Stimulated activated CD4-positive, alpha-beta T cell treated with anti-CD3 and anti-CD28 coated beads, TNF-alpha, amount 100 ng/mL, for 4 hours (primary cell): ENCODE results near the gene COL17A1.

Experiments used
- DNase-seq, 3 experiments: peaks; one replicate each; pipeline ENCODE4 v3.0.0-alpha.2; 2020; ENCODE audit warnings: low read depth in 3 of 3

COL17A1 gene

DNA sequence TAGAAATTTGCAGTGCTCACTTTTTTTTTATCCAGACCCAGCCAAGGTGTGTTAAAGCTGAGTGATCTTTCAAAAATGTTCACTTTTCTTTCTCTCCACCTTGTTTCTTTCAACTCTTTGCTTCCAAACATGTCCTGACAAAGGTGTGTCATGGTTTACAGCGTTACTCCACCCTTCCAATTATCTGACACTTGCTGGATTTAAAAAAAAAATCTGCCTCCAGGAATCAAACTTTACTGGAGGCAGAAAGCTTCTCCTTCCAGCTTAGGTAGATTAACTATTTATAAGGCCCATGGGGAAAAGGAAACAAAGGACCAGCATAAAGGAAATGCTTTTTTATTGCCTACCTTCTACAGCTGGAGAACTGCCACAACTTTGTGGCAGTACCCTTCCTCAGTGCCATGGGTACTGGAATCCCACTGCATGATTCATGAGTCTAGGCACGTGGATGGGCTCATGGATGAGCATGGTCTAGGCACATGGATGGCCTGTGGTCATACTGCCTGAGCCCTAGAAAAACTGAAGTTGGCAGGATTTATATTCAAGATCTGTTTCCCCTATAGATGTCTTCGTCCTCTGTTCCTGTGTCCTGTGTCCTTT, at the start of gene COL17A1:
Gene COL17A1, minus strand, starts transcription at position 80 of the 600 bp plus-strand sequence. CDS start 5,207 bp downstream, outside the sequence.
- no peak for DNase-seq

DNA sequence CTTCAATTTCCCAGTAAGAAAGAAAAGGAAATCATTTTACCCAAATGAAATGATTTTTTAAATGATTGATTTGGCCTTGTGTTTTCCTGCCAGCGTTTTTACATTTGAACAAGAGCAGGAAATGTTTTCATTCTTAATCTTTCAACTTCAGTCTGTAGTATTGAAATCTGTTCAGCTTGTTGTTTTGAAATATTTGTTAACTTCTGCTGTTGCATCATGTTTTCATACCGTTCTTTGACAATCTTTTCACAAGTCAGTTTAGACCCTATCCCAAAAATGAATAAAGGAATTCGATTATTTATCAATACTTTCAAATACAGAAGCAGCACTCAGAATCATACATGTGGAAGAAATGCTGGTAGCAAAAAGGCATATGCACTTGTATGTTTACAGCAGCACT, 44.4 kb upstream of the COL17A1 start:
- DNase-seq, result no peak

DNA sequence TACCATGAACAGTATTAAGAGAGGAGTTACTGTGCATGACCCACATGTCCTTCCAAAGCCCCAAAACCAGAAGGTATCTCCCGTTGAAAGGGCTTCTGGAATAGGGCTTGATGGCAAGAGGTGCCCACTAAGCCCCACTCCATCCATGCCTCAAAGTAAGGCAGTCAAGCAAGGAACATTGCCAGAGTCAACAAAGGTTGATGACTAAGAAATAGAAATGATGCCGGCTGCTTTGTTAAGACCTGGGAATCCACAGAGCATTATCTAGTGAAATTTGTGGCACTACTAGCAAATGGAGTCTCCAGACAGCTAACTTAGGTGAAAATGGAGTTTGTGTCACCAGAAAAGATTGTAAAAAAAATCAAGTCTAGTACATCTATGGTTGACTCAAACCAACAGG, 42.5 kb upstream of the COL17A1 start:
- no peak for DNase-seq

DNA sequence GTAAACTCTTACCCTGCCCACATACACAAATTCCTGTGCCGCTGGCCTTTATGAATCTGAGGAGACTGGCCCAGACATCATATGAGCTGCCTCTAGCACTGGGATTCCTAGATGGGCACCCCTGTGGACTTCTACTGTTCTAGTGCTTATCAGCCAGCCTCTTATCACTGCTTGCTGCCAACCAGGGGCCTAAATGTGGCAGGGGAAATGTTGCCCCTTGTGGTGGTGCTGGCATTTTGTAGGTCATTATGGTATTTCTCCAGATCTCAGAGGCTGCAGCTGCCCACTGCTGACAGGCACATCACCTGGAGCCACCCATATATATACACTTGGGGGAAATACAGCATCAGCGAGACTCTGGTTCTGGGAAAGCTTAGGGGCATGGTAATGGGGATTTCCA, 41.7 kb upstream of the COL17A1 start:
- DNase-seq, result no peak

DNA sequence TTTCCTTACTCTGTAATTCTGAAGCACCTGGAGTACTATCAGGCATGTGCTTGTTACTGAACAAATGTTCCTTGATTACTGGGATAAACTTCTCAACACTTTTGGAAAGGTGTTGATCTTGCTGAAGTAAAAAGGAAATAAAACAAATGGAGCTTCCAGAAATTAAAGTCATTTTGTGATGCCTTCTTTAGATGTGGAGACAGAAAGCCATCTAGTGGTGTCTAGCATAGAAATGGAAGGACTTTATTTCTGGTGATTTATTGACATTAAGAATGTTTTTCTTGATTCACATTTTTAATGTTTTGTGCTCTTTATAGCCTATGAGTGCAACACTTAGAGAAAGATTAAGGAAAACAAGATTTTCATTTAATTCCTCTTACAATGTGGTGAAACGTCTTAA, 37.7 kb upstream of the COL17A1 start:
- no peak for DNase-seq

DNA sequence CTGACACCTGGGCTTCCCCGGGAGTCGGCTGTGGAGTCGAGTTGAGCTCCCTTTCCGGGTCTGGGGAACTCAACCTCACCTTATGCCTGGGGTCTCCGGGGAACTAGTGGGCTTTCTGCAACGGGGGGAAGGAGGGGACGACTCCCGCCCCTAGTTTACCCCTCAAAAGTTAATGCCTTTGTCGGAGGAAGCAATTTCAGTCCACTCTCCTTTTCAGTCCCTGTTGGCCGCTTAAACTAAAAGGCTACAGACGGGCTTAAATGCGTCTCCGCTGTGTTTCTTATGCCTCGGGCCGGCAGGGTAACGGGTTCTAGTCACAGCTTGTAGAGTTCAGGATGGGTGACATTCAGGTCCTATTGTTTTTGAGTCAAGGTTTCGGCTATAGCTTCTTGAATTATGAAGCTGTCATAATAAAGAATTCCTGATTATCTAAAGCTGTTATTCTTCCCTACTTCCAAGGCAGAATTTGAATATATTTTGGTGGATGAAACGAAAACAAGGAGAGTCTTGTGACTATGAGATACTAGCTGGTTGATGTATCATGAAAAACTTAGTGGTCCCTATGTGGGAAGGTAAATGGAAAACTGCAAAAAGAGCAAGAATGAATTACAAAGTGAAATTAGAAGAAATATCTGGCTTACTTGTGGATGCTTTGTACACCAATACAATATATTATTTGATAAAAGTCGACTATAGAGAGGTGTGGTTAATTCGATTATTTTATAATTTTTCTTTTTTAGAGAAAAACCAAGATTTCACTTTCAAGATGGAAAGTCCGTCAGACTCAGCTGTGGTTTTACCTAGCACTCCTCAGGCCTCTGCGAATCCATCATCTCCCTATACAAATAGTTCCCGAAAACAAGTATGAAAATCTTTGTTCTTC, 36.8 kb upstream of the COL17A1 start:
- no peak for DNase-seq

DNA sequence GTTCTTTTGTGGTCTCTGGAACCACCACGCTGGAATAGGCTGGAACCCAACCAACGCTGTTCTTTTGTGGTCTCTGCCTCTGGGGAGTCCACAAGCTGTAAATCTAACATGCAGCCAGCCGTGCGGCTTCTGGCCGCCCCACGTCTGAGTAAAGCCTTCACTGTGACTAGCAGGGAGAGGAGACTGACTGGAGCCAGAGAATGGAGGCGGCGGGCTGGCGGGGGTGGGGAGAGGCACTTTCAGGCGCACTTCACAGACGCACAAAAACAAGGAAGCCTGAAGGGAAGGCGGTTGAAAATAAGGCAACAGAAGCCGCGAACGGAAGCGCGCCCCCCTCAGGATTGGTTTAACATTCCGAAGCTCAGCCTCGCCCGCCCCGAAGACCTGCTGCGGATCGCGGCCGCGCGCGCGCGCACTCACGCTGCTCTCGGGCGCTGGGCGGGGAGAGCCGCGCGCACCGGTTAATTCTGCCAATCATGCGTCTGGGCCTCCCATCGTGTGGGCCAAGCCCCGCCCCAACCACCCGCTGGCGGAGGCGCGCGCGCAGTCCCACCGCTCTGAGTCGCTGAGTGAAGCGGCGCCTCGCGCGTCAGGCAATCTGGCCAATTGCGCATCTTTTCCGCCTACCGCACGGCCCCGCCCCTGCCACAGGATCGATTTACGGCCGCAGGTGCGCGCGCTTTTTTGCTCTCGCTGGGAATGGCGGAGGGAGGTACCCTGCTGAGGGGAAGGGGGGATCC, 36.0 kb upstream of the COL17A1 start, which contains the start of gene SFR1:
Gene SFR1, plus strand, starts transcription at position 687 of the 740 bp plus-strand sequence. Its CDS starts 13 bp downstream, at position 700.
- peak; percentile 98 to 99 (median 98) for DNase-seq

DNA sequence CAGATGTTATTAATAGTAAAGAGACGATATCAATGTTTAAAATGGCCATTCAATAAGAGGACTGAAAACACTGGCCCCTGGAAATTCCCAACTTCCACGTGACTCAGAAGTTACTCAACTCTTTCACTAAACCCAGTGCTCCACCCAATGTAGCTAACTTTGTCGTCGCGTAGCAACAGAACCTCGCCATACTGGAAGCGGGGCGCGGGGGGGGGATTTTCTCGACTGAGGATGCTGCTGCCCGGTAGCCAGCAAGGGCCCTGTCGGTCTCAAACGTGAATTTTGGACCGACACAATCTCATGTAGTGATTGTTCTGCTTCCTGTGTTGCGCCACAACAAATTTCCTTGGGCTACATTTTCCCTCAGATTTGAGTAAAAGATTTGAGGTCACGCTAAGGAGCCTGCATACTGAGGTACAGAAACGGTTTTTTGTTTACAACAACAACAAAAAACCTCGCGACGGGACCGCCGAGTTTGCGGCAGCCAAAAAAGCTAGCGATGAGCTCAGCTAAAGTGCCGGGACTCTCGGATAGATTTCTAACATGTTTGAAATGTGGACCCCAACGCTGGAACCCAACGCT, 35.3 kb upstream of the COL17A1 start:
- DNase-seq, result peak; percentile 52 to 76 (median 64)

DNA sequence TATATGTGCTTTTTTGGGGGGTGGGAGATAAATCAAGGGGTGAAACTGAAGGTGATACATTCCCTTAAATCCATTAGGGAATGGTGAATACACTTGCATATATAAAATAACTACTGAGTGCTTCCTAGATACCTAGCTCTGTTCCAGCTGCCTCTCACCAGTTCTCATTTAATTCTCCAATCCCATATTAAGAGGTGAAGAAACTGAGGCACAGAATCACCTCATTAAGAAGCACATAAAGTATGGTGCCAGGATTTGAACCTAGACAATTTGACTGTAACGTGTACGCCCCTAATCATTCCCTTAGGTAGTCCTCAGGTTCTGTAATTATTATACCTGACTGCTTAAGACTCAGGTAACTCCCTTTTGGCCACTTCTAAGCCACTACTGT, 34.8 kb upstream of the COL17A1 start:
- DNase-seq, result no peak

DNA sequence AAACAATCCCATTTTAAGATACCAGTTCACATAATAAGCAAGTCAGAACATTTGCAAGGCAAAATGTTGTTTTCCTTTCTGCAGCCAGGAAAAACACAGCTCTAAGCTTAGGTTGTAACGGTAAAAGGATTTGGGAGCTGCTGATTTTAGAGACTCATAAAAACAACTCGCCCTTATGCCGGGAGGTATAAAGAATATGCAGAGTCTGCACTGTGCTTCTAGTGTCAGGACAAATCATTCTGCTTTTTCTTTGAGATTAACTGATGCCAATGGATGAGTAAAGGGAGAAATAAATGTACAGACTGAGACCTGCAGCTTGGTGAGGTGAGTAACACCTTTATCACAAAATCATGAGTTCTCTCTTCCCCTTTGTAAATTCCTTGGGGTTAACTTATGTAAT, 34.3 kb upstream of the COL17A1 start:
- DNase-seq, result no peak

DNA sequence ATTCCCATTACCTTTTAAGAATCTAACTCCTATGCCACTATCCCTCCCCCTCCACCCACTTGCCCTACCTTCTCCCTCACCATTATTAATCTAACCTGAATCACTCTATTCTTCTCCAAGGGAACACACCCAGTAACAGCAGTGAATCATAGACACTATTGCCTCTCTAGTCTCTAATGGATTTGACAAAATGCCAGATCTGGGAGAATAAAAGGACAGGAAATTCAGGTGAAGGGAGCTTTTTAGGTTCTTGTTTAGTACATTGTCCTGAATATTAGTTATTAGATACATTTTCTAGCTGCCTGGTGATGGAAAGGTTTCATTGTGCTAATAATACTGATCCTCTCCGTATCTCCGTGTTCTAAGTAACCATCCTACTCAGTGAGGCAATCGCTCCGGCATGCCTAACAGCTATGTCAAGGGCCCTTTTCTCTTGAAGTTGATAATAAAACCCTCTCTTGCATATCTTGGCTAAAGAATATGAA, 32.2 kb upstream of the COL17A1 start:
- no peak for DNase-seq

DNA sequence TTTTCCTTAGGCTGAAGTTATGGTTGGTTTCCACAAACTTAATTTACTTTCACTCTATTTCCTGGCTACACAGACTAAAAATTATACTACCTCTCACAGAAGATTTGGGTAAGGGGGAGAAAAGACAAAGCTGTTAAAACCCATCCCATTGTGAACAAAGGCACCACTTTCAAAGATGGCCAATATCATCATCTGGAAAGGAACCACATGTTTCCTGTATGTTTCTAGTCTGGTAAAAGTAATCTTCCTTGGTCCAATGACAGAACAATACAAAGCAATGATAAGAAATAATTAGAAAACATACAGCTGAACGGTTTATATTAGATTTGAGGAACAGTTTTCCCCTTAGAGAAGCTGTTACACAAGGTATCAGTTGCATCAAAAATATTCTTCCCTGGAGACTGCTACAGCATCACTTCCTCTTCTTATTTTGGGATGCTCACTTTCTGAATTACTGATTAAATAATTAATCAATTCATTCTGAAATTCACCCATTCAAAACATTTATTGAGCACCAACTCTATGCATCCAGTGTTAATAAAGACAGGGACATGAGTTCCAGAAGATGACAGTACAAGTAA, 27.8 kb upstream of the COL17A1 start:
- DNase-seq, result no peak

DNA sequence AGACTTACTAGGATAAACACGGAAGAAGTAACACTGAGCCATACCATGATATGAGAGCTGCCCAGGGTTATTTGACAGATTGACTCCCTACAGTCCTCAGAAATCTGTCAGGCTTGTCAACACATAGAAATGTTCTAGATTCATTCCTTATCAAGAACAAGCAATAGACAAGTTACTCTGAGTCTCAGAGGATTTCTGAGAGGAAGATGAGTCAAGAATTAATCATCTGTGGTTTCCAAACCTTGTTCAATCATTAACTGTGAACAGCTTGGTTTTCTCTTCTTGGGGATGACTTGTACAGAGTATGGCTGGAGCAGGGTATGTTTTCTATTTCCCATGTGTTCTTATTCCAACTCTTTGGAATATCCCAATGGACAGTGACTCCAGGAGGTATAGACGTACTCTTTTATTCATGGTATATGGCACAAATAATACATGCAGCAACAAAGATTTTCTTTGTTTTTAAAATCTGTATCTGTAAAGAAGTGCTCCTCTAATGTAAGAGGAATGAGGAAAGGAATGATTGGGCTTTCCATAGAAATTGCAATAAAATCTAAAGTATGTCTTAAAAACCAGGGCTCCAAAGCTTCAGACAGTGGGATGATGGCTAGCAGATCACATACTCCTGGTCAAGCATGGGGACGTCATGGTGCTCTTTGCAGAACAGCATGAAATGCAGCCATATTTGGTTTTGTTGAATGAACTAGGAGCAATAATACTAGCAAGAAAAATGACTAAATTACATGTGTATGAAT, 24.4 kb upstream of the COL17A1 start:
- no peak for DNase-seq

DNA sequence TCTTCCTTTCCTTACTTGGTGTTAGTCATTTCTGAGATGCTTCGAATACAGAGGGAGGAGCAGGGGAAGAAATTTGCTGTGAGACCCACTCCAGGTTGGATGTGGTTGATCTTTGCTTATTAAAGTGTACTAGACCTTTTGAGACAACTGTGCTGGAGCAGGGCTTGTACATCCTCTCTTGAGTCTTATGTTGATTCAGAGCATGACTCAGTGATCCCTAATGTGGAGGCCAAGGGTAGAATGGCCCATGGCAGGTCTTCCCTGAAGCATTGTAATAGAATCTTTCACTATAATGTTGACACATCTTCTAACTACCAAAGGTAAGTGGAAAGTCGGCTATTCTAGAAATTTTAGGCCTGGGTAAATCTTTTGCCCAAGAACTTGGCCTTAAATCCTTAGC, 19.2 kb upstream of the COL17A1 start:
- no peak for DNase-seq

DNA sequence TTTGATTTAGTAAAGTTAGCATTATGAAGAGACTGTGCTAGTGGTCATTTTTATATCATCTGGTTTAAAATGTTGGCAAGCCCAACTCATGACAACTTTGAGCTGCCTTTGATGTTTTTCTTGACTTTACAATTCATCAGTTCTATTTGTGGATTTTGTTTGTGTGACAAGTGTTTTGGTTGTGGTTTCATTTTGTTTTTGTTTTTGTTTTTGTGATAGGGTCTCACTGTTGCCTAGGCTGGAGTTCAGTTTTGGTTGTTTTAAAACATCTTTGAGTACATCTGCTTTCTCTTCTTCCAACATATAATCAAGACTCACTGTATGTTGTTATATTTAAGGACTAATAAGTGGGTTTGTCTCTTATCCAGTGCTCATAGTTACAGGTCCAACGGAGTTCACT, 18.7 kb upstream of the COL17A1 start:
- no peak for DNase-seq

DNA sequence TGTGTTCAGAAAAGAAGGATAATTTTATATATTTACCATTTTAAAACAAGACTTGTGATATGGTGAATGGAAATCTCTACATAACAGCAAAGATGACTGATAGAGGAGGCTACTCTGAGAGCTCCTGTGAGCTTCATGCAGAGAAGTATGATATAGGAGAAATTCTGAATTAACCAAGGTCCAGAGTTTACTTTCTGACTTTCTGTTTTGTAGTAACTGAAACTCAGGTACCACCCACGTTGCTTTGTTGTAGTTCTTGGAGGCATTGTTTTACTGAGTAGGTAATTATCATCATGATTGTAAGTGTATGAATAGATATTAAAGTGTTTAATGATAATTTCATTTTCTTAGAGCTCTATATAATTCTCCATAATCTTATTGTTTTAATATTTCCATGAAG, 18.3 kb upstream of the COL17A1 start:
- DNase-seq, result no peak

DNA sequence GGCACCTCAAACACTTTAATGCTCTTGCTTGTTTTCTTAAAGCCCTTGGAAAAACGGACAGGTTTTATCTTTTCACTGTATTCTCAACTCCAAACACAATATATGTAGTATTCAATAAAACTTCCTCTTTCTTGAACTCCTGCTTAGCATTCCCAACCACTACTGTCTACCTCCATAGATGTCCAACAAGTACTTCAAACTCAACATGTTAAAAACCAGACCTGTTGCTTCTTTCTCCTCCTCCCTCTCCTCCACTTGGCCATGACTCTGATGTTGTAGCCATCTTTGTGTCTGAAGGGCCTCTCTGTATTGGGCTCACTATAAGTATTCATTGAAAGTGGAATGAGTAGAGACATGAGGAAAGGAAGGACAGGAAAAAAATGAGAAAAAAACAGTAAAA, 16.2 kb upstream of the COL17A1 start:
- no peak for DNase-seq

DNA sequence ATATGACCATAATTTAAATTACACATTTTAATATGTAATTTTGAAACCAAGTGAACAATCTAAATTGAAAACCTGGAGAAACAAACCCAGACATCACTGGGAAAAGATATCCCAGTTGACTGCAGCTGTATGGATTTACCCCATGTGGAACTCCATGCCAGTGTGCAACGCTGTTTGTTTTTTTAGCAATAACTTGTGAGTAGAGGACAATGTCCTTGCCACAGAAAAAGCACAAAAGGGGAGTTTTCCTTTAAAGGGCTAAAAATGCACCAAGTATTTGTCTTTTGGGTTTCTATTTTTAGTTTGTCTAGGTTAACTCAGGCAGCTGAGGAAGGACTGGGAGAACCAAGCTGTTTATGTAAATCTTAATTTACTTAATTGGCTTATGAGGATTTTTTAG, 15.1 kb upstream of the COL17A1 start:
- DNase-seq, result no peak

DNA sequence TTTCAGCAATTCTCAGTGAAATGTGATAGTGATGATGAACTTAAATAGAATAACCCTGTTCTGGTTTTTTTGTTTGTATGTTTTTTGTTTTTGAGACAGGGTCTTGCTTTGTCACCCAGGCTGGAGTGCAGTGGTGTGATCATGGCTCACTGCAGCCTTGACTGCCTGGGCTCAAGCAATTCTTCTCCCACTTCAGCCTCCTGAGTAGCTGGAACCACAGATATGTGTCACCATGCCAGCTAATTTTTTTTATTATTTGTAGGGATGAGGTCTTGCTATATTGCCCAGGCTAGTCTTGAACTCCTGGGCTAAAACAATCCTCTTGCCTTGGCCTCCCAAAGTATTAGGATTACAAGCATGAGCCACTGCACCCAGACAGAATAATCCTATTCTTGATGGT, 14.3 kb upstream of the COL17A1 start:
- DNase-seq, result no peak

DNA sequence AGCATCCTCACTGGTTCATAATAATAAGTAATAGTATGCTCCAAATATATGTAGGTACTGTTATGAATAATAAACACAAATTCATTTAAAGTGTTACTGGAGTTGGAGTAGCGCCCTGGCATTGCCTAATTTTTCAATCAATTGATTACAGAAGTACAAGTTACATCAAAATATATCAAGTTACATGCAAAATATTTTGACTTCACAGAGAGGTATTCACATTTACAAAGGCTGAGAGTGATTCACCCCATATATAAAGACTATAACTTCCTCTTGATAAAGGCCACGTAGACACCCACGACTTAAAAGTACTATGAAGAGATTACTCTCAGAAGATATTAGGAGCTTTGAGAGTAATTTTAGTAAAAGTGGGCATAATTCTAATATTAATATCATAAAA, 13.6 kb upstream of the COL17A1 start:
- no peak for DNase-seq

DNA sequence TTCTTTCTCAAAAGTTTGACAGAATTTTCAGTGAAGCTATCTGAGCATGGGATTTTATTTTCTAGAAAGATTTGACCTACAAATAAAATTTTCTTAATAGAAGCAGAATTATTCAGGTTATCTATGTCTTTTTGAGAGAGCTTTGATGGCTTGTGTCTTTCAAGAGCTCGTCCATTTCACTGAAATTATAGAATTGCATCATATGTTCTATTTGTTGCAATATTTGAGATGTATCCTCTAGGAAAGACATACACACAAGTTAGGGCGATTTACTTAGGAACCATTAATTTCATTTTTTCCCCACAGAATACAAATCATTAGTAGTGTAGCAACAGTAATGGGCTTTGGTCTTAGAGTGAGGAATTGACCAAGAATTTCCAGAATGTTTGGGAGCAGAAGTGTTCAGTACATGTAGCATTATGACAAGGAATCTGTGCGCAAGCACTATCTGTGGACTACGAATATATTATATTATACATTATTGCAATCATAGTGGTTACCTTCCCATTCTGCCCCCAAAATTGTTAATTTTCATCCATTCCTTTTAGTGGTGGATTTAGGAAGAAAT, 12.8 kb upstream of the COL17A1 start:
- no peak for DNase-seq
